ENCODE measurements around the gene CHTF18. TPM values are rescaled to one million over a fixed set of nuclear protein-coding genes. Genes with fewer than 3 reads are reported as not detected.

The CHTF18 gene
- total and polyA plus RNA-seq, 2 experiments from 2014 or later, result 61.3 to 129 TPM

DNA sequence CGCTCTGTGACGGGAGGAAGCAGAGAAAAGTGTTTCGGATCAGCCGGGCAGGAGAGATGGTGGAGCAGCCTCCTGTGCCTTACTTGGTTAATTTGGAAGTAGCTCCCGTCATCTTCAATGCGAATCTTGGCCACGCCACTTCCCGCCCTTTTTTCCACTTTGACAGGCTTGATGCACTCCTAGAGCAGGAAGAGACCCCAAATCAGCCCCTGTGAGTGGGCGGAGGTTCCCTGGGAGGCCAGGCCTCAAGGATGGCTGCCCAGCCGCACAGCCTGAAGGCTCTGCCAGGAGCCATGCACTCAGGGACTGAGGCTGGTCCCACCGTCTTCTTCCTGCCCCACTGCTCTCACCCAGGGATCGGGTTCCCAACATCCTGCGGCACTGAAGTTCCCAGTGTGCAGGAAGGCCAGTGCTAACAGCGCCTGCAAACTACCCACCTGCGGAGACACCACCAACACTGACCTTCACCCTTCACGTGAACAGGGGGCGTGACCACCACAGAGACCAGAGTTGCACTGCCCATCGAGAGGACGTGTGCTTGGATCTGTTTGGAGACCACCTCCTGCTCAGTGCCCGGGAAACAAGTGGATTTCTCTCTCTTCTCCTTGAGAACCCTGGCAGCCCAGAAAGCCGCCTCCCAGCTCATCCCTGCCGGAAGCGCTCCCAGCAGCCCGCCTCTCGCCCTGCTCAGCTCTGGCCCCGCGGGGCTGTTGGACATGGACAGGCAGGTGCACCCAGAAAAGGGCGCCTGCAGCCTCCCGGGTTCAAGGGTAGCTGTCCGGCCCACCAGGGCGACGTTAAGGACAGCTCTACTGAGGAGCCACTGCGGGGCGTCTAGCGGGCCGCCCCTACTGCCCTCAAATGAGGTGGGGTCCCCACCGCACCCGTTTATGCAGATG, 48.6 kb upstream of the CHTF18 start:
- H3K4me1 Mint-ChIP-seq, result peaks cover 13% of the 10 kb centered on the region
- peaks cover 22% of the 10 kb centered on the region for H3K36me3 Mint-ChIP-seq (ENCODE audit: low read depth)
- no peak overlapping the region; the same call in 1 of the 2 replicates for H2AFZ ChIP-seq
- no peaks in the 10 kb centered on the region for H4K20me1 ChIP-seq (replicated peaks; ENCODE audit: insufficient read depth)
- TF ChIP-seq EZH2phosphoT487 (IDR thresholded peaks at IDR 0.05; ENCODE audit: unreplicated experiment) (no peak), STAT1 (IDR thresholded peaks at IDR 0.05; ENCODE audit: unreplicated experiment) (no peak), NANOG (IDR thresholded peaks at IDR 0.05; ENCODE audit: borderline replicate concordance) (no peak), JUNB (IDR thresholded peaks at IDR 0.05; ENCODE audit: unreplicated experiment) (no peak), ZNF114 (CRISPR knock-in tag; IDR thresholded peaks at IDR 0.05) (no peak), POLR2AphosphoS5 (IDR thresholded peaks at IDR 0.05; ENCODE audit: low read depth) (no peak), EZH2 (IDR thresholded peaks at IDR 0.05; ENCODE audit: low read depth, unreplicated experiment) (no peak), ZNF331 (CRISPR knock-in tag; IDR thresholded peaks at IDR 0.05; ENCODE audit: low read depth) (no peak), CREB1 (CRISPR knock-in tag; IDR thresholded peaks at IDR 0.05; ENCODE audit: low read depth) (no peak)
- TF ChIP-seq, protein P1, sequence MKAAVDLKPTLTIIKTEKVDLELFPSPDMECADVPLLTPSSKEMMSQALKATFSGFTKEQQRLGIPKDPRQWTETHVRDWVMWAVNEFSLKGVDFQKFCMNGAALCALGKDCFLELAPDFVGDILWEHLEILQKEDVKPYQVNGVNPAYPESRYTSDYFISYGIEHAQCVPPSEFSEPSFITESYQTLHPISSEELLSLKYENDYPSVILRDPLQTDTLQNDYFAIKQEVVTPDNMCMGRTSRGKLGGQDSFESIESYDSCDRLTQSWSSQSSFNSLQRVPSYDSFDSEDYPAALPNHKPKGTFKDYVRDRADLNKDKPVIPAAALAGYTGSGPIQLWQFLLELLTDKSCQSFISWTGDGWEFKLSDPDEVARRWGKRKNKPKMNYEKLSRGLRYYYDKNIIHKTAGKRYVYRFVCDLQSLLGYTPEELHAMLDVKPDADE (IDR thresholded peaks at IDR 0.05), result no peak
- TF ChIP-seq, protein P2, sequence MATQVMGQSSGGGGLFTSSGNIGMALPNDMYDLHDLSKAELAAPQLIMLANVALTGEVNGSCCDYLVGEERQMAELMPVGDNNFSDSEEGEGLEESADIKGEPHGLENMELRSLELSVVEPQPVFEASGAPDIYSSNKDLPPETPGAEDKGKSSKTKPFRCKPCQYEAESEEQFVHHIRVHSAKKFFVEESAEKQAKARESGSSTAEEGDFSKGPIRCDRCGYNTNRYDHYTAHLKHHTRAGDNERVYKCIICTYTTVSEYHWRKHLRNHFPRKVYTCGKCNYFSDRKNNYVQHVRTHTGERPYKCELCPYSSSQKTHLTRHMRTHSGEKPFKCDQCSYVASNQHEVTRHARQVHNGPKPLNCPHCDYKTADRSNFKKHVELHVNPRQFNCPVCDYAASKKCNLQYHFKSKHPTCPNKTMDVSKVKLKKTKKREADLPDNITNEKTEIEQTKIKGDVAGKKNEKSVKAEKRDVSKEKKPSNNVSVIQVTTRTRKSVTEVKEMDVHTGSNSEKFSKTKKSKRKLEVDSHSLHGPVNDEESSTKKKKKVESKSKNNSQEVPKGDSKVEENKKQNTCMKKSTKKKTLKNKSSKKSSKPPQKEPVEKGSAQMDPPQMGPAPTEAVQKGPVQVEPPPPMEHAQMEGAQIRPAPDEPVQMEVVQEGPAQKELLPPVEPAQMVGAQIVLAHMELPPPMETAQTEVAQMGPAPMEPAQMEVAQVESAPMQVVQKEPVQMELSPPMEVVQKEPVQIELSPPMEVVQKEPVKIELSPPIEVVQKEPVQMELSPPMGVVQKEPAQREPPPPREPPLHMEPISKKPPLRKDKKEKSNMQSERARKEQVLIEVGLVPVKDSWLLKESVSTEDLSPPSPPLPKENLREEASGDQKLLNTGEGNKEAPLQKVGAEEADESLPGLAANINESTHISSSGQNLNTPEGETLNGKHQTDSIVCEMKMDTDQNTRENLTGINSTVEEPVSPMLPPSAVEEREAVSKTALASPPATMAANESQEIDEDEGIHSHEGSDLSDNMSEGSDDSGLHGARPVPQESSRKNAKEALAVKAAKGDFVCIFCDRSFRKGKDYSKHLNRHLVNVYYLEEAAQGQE (IDR thresholded peaks at IDR 0.05; ENCODE audit: unreplicated experiment), result no peak
- TF ChIP-seq, protein P3, sequence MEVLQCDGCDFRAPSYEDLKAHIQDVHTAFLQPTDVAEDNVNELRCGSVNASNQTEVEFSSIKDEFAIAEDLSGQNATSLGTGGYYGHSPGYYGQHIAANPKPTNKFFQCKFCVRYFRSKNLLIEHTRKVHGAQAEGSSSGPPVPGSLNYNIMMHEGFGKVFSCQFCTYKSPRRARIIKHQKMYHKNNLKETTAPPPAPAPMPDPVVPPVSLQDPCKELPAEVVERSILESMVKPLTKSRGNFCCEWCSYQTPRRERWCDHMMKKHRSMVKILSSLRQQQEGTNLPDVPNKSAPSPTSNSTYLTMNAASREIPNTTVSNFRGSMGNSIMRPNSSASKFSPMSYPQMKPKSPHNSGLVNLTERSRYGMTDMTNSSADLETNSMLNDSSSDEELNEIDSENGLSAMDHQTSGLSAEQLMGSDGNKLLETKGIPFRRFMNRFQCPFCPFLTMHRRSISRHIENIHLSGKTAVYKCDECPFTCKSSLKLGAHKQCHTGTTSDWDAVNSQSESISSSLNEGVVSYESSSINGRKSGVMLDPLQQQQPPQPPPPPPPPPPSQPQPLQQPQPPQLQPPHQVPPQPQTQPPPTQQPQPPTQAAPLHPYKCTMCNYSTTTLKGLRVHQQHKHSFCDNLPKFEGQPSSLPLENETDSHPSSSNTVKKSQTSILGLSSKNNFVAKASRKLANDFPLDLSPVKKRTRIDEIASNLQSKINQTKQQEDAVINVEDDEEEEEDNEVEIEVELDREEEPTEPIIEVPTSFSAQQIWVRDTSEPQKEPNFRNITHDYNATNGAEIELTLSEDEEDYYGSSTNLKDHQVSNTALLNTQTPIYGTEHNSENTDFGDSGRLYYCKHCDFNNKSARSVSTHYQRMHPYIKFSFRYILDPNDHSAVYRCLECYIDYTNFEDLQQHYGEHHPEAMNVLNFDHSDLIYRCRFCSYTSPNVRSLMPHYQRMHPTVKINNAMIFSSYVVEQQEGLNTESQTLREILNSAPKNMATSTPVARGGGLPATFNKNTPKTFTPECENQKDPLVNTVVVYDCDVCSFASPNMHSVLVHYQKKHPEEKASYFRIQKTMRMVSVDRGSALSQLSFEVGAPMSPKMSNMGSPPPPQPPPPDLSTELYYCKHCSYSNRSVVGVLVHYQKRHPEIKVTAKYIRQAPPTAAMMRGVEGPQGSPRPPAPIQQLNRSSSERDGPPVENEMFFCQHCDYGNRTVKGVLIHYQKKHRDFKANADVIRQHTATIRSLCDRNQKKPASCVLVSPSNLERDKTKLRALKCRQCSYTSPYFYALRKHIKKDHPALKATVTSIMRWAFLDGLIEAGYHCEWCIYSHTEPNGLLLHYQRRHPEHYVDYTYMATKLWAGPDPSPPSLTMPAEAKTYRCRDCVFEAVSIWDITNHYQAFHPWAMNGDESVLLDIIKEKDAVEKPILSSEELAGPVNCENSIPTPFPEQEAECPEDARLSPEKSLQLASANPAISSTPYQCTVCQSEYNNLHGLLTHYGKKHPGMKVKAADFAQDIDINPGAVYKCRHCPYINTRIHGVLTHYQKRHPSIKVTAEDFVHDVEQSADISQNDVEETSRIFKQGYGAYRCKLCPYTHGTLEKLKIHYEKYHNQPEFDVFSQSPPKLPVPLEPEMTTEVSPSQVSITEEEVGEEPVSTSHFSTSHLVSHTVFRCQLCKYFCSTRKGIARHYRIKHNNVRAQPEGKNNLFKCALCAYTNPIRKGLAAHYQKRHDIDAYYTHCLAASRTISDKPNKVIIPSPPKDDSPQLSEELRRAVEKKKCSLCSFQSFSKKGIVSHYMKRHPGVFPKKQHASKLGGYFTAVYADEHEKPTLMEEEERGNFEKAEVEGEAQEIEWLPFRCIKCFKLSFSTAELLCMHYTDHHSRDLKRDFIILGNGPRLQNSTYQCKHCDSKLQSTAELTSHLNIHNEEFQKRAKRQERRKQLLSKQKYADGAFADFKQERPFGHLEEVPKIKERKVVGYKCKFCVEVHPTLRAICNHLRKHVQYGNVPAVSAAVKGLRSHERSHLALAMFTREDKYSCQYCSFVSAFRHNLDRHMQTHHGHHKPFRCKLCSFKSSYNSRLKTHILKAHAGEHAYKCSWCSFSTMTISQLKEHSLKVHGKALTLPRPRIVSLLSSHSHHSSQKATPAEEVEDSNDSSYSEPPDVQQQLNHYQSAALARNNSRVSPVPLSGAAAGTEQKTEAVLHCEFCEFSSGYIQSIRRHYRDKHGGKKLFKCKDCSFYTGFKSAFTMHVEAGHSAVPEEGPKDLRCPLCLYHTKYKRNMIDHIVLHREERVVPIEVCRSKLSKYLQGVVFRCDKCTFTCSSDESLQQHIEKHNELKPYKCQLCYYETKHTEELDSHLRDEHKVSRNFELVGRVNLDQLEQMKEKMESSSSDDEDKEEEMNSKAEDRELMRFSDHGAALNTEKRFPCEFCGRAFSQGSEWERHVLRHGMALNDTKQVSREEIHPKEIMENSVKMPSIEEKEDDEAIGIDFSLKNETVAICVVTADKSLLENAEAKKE (CRISPR knock-in tag; IDR thresholded peaks at IDR 0.05), result no peak
- TF ChIP-seq, protein P4, sequence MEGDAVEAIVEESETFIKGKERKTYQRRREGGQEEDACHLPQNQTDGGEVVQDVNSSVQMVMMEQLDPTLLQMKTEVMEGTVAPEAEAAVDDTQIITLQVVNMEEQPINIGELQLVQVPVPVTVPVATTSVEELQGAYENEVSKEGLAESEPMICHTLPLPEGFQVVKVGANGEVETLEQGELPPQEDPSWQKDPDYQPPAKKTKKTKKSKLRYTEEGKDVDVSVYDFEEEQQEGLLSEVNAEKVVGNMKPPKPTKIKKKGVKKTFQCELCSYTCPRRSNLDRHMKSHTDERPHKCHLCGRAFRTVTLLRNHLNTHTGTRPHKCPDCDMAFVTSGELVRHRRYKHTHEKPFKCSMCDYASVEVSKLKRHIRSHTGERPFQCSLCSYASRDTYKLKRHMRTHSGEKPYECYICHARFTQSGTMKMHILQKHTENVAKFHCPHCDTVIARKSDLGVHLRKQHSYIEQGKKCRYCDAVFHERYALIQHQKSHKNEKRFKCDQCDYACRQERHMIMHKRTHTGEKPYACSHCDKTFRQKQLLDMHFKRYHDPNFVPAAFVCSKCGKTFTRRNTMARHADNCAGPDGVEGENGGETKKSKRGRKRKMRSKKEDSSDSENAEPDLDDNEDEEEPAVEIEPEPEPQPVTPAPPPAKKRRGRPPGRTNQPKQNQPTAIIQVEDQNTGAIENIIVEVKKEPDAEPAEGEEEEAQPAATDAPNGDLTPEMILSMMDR (conservative IDR thresholded peaks at IDR 0.05; ENCODE audit: low read depth in 2 of 2), result no peak
- H3K4me3 Mint-ChIP-seq, result peak overlapping the region; percentile 76
- H3F3A ChIP-seq (replicated peaks; ENCODE audit: low read depth), result 0 out of 2 replicates have a peak, but pooled peaks cover 6% of the 10 kb centered on the region
- H3K4me2 ChIP-seq, result peak overlapping the region; percentile 95
- H3K9me3 Mint-ChIP-seq, result no peaks in the 10 kb centered on the region
- no peak overlapping the region for H3K27ac ChIP-seq (ENCODE audit: low read depth)
- peak overlapping the region; percentile 96 for H3K4me3 ChIP-seq
- no peaks in the 10 kb centered on the region for H3K27me3 ChIP-seq (ENCODE audit: insufficient read depth)
- DNase-seq (ENCODE audit: low spot score) (no peak), ATAC-seq (peak; percentile 2)
- H3K27ac Mint-ChIP-seq, result no peak overlapping the region
- no peaks in the 10 kb centered on the region for H3K79me2 ChIP-seq (replicated peaks; ENCODE audit: insufficient read depth)
- H3K4me1 ChIP-seq (ENCODE audit: insufficient read depth), result no peaks in the 10 kb centered on the region; the same call in 1 of the 2 replicates
- peaks cover 17% of the 10 kb centered on the region for H3K27me3 Mint-ChIP-seq (ENCODE audit: insufficient read depth, low read depth, poor library complexity)
- H3K9me2 ChIP-seq (ENCODE audit: insufficient read depth), result no peaks in the 10 kb centered on the region
- no peaks in the 10 kb centered on the region; the same call in 1 of the 2 replicates for H3K36me3 ChIP-seq (ENCODE audit: insufficient read depth)
